ENCODE data around the gene PLD1.
"Not testable (repeated sequence)": the region's sequence is repeated elsewhere in the genome, so short reads cannot be mapped to it uniquely, and the experiment has no call there.

DNA sequence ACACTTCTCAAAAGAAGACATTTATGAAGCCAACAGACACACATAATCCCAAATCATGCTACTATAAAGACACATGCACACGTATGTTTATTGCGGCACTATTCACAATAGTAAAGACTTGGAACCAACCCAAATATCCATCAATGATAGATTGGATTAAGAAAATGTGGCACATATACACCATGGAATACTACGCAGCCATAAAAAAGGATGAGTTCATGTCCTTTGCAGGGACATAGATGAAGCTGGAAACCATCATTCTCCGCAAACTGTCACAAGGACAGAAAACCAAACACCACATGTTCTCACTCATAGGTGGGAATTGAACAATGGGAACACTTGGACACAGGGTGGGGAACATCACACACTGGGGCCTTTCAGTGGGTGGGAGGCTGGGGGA is 48.5 kb upstream of the PLD1 start:
- TF ChIP-seq POLR2A, POLR2AphosphoS5 (IDR thresholded peaks at IDR 0.05): not testable (repeated sequence)
- TF ChIP-seq, protein P1, sequence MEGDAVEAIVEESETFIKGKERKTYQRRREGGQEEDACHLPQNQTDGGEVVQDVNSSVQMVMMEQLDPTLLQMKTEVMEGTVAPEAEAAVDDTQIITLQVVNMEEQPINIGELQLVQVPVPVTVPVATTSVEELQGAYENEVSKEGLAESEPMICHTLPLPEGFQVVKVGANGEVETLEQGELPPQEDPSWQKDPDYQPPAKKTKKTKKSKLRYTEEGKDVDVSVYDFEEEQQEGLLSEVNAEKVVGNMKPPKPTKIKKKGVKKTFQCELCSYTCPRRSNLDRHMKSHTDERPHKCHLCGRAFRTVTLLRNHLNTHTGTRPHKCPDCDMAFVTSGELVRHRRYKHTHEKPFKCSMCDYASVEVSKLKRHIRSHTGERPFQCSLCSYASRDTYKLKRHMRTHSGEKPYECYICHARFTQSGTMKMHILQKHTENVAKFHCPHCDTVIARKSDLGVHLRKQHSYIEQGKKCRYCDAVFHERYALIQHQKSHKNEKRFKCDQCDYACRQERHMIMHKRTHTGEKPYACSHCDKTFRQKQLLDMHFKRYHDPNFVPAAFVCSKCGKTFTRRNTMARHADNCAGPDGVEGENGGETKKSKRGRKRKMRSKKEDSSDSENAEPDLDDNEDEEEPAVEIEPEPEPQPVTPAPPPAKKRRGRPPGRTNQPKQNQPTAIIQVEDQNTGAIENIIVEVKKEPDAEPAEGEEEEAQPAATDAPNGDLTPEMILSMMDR (IDR thresholded peaks at IDR 0.05): not testable (repeated sequence)
